Activated CD8-positive, alpha-beta T cell treated with anti-CD3 and anti-CD28 coated beads for 36 hours (primary cell): ENCODE data around the gene TIAM2. TPM values are rescaled to one million over a fixed set of nuclear protein-coding genes. Genes with fewer than 3 reads are reported as not detected.

Source experiments
- ATAC-seq: fragments of 200-7000 bp; cut with Tn5 transposase; one replicate; pipeline ENCODE4 v1.10.0; 2021; ENCODE audit warnings: mild to moderate bottlenecking, moderate library complexity
- CTCF ChIA-PET: fragments of 350-600 bp; sonication (Branson Sonifier 250); formaldehyde crosslinking; loops from one replicate; lab custom pipeline; 2021; ENCODE audit warnings: antibody characterized with exemption; lab: Charles Lee
- POLR2A ChIA-PET: fragments of 350-600 bp; sonication (Branson Sonifier 250); formaldehyde crosslinking; loops from one replicate; lab custom pipeline; 2021; ENCODE audit warnings: antibody characterized with exemption; lab: Charles Lee
- DNase-seq: peaks from one replicate; pipeline ENCODE4 v3.0.0-alpha.2; 2020
- H3K27ac Mint-ChIP-seq: one replicate; pipeline ENCODE4 v1.8.0; 2021; ENCODE audit warnings: mild to moderate bottlenecking, mixed read lengths
- H3K27me3 Mint-ChIP-seq: one replicate; pipeline ENCODE4 v1.8.0; 2021; ENCODE audit warnings: mixed read lengths
- H3K36me3 Mint-ChIP-seq: one replicate; pipeline ENCODE4 v1.8.0; 2021; ENCODE audit warnings: low read depth, mixed read lengths
- H3K4me1 Mint-ChIP-seq: one replicate; pipeline ENCODE4 v1.8.0; 2021; ENCODE audit warnings: low read depth, mixed read lengths
- H3K4me3 Mint-ChIP-seq: one replicate; pipeline ENCODE4 v1.8.0; 2021; ENCODE audit warnings: mild to moderate bottlenecking, moderate library complexity, mixed read lengths
- H3K9me3 Mint-ChIP-seq: one replicate; pipeline ENCODE4 v1.8.0; 2021; ENCODE audit warnings: mixed read lengths
- CTCF ChIP-seq: fragments of 200-600 bp; IDR thresholded peaks from one replicate; pipeline ENCODE4 v1.8.0; 2022; ENCODE audit warnings: antibody characterized with exemption, mild to moderate bottlenecking
- intact Hi-C: fragments of 100-400 bp; cut with micrococcal nuclease; formaldehyde crosslinking; loops from one replicate; pipeline ENCODE4 v1.10.0; 2022
- total RNA-seq, 2 experiments: library from RNA; stranded (reverse); gene quantifications; one replicate each; pipeline ENCODE4 v1.2.3, GENCODE V29; 2021

The TIAM2 gene
- total RNA-seq, 2 experiments from 2014 or later = 5.6 to 7.1 TPM

- Mint-ChIP-seq H3K4me3 (no peak overlapping the region), H3K27me3 (peaks cover 10% of the 10 kb centered on the region), H3K9me3 (no peaks in the 10 kb centered on the region), H3K36me3 (no peaks in the 10 kb centered on the region), H3K4me1 (peaks cover 13% of the 10 kb centered on the region), H3K27ac (no peak overlapping the region)
- ChIA-PET POLR2A (no interaction called here), CTCF (interaction anchor here (0.9 kb wide), 1 partner anchor 15 kb away, joined by 3 read pairs; no protein-coding TSS in a partner anchor)
- intact Hi-C loops = no loop called here
- DNase-seq (no peak), ATAC-seq (no peak)
- no peak for TF ChIP-seq CTCF
These were observed 224.2 kb downstream of the TIAM2 start for GRCh38 chr6:155219299-155219698.

- DNase-seq = no peak
- no peaks in the 10 kb centered on the region for H3K36me3 Mint-ChIP-seq
- H3K4me1 Mint-ChIP-seq = peaks cover 18% of the 10 kb centered on the region
- no peak for ATAC-seq
- no peak for TF ChIP-seq CTCF
- ChIA-PET CTCF (no interaction called here), POLR2A (interaction anchor here (0.7 kb wide), 1 partner anchor 166 kb away, joined by 3 read pairs; no protein-coding TSS in a partner anchor)
- H3K27me3 Mint-ChIP-seq = peaks cover 10% of the 10 kb centered on the region
- H3K9me3 Mint-ChIP-seq = no peaks in the 10 kb centered on the region
- intact Hi-C loops = no loop called here
- no peak overlapping the region for H3K27ac Mint-ChIP-seq
- H3K4me3 Mint-ChIP-seq = no peak overlapping the region
These were observed 224.8 kb downstream of the TIAM2 start for GRCh38 chr6:155219858-155220301.

- no peak for ATAC-seq
- no peak overlapping the region for H3K4me3 Mint-ChIP-seq
These were observed 226.0 kb downstream of the TIAM2 start for GRCh38 chr6:155221086-155221485.

GRCh38 chr6:155222506-155222905 is 227.4 kb downstream of the TIAM2 start:
- Mint-ChIP-seq H3K9me3 (no peaks in the 10 kb centered on the region), H3K4me3 (no peak overlapping the region), H3K36me3 (no peaks in the 10 kb centered on the region), H3K27me3 (peaks cover 5% of the 10 kb centered on the region), H3K27ac (no peak overlapping the region), H3K4me1 (peaks cover 18% of the 10 kb centered on the region)
- ATAC-seq = no peak
- TF ChIP-seq CTCF = no peak
- POLR2A ChIA-PET = no interaction called here
- intact Hi-C loops = no loop called here
- CTCF ChIA-PET = interaction anchor here (0.7 to 2.1 kb wide), 5 partner anchors 18 to 294 kb away, joined by 3 to 9 read pairs (median 4); no protein-coding TSS in a partner anchor
- no peak for DNase-seq

More at GRCh38 chr6:155221086-155221485, 226.0 kb downstream of the TIAM2 start:
- H3K36me3 Mint-ChIP-seq = no peaks in the 10 kb centered on the region
- intact Hi-C loops = no loop called here
- no peak for TF ChIP-seq CTCF
- H3K4me1 Mint-ChIP-seq = peaks cover 18% of the 10 kb centered on the region
- DNase-seq = no peak
- no peaks in the 10 kb centered on the region for H3K9me3 Mint-ChIP-seq
- peaks cover 10% of the 10 kb centered on the region for H3K27me3 Mint-ChIP-seq
- POLR2A ChIA-PET = interaction anchor here (1.1 kb wide), 1 partner anchor 32 kb away, joined by 3 read pairs; no protein-coding TSS in a partner anchor
- no peak overlapping the region for H3K27ac Mint-ChIP-seq
- CTCF ChIA-PET = no interaction called here

GRCh38 chr6:155223646-155224451 is 228.7 kb downstream of the TIAM2 start:
- no peak for TF ChIP-seq CTCF
- ChIA-PET CTCF (interaction anchor here (0.9 to 2.1 kb wide), 4 partner anchors 35 to 296 kb away, joined by 3 to 9 read pairs (median 4); no protein-coding TSS in a partner anchor), POLR2A (interaction anchor here (0.7 to 1.2 kb wide), 3 partner anchors 18 to 400 kb away, joined by 3 to 4 read pairs (median 3); no protein-coding TSS in a partner anchor)
- H3K4me3 Mint-ChIP-seq = peak overlapping the region; percentile 8
- H3K27me3 Mint-ChIP-seq = peaks cover 5% of the 10 kb centered on the region
- H3K4me1 Mint-ChIP-seq = peaks cover 18% of the 10 kb centered on the region
- DNase-seq (peak; percentile 78), ATAC-seq (peak; percentile 98)
- no peaks in the 10 kb centered on the region for H3K9me3 Mint-ChIP-seq
- intact Hi-C loops = no loop called here
- peak overlapping the region; percentile 77 for H3K27ac Mint-ChIP-seq
- H3K36me3 Mint-ChIP-seq = no peaks in the 10 kb centered on the region
